GM19438 (cell line): ENCODE measurements around the gene FXR2.

Source experiments
- ATAC-seq: cut with Tn5 transposase; IDR thresholded peaks from one replicate; pipeline ENCODE4 v1.9.1; 2021; ENCODE audit warnings: low read depth; ENCODE audit not compliant: unreplicated experiment

Gene FXR2

GRCh38 chr17:7553356-7553755 lies 61.3 kb downstream of the FXR2 start:
- ATAC-seq: no peak

GRCh38 chr17:7552621-7553051 lies 62.1 kb downstream of the FXR2 start:
- ATAC-seq: peak; percentile 65

GRCh38 chr17:7551396-7551795 lies 63.3 kb downstream of the FXR2 start:
- ATAC-seq: no peak

GRCh38 chr17:7550344-7550743 lies 64.4 kb downstream of the FXR2 start:
- ATAC-seq: no peak

- ATAC-seq: no peak
These were observed 65.2 kb downstream of the FXR2 start for GRCh38 chr17:7549401-7550055.

- ATAC-seq: no peak
These were observed 65.9 kb downstream of the FXR2 start, which contains the start of gene TNFSF12 for GRCh38 chr17:7548585-7549400. Gene TNFSF12 (plus strand): TSS chr17:7549058. CDS start chr17:7549154, 96 bp downstream.

- ATAC-seq: no peak
These were observed 69.8 kb downstream of the FXR2 start for GRCh38 chr17:7544911-7545310.
